ENCODE measurements around the gene KAT14. TPM values are rescaled to one million over a fixed set of nuclear protein-coding genes. Genes with fewer than 3 reads are reported as not detected.
A peak's percentile ranks its signal among the peaks of the same experiment; 100 is the strongest.
"Not testable (repeated sequence)": the region's sequence is repeated elsewhere in the genome, so short reads cannot be mapped to it uniquely, and the experiment has no call there.

KAT14 gene
- total RNA-seq, 4 donors from 2014 or later = 14.1 to 18.2 (median 16.3) TPM

DNA sequence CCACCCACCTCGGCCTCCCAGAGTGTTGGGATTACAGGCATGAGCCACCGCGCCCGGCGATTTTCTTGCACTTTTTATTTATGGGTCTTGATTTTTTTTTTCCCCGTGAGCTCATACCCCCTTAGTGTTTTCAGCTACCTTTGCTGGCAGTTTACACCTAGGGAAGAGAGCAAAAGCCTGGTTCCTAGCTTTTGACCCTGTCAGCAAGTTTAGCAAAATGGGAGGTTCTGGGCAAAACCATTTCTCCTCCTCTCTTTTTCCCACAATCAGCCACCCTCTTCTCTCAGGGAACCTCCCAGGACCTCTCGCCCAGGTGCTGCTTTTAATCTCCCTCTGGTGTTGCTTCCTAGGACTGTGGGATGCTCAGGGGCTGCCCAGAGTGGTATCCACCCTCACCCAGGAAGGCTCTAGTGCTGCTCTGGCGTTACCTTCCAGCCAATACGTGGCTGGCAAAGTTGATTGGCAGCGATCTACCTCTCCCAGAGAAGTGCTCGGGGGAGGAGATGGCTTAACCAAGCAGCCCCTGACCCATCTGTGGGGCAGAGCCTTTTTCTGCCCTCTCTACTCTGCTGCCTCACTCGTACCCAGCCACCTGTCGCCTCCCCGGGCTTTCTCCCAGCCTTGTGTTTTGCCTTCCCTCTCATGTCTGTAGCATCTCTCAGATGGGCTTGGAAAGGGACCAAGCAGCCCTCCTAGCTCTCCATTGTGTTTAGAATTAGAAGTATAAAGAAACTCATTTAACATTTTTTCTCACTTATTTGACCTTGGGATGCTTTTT lies 37.4 kb downstream of the KAT14 start:
- Histone ChIP-seq H3K36me3 (peaks cover 7 to 45% (median 15%) of the 10 kb centered on the region in 4 donors), H3K4me3 (no peak overlapping the region), H3K9me3 (peaks cover 0 to 4% (median 2%) of the 10 kb centered on the region in 4 donors), H3K4me1 (no peaks in the 10 kb centered on the region), H3K27ac (replicated peaks in 1 of 4) (no peak overlapping the region), H3K27me3 (no peaks in the 10 kb centered on the region)
- intact Hi-C loops (cut with DNase I) = no loop called here
- TF ChIP-seq POLR2A (IDR thresholded peaks at IDR 0.05; ENCODE audit: low read depth) (no peak), EP300 (IDR thresholded peaks at IDR 0.05) (no peak), POLR2AphosphoS5 (IDR thresholded peaks at IDR 0.05) (no peak)
- DNase-seq (ENCODE audit: extremely low spot score) = no peak
- 96% methylated on average over 14 of the region's 14 CpGs for WGBS

DNA sequence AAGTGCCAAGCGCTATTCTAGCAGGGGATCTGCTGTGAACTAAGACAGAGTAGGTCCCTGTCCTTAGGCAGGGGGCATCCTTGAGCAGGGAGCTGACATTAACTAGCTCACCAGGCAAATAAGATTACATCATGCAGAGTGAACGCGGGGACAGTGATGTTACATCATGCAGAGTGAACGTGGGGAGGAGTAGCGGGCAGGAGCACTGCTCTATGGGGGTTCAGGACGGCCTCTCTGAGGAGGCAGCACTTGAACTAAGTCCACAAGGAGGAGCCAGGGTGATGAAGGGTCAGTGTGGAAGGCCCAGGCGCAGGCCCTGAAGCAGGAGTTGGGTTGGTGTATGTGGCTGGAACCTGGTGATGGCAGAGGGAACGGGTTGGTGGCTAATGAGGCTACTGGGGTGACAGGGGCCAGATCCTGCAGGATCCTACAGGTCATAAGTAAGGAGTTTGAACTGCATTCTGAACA lies 38.7 kb downstream of the KAT14 start:
- 94% methylated on average over 8 of the region's 8 CpGs for WGBS

DNA sequence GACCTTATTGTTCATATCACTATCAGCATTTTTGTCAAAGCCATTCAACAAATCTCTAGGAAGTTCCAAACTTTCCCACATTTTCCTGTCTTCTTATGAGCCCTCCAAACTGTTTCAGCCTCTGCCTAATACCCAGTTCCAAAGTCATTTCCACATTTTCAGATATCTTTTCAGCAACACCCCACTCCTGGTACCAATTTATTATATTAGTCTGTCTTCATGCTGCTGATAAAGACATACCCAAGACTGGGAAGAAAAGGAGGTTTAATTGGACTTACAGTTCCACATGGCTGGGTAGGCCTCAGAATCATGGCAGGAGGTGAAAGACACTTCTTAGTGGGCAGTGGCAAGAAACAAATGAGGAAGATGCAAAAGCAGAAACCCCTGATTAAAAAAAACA lies 42.7 kb downstream of the KAT14 start:
- DNase-seq (ENCODE audit: extremely low spot score); H3K4me3 ChIP-seq; H3K27me3 ChIP-seq; H3K9me3 ChIP-seq; H3K4me1 ChIP-seq; H3K27ac ChIP-seq (replicated peaks in 1 of 4); intact Hi-C loops (cut with DNase I): not testable (repeated sequence)
- peaks cover 30 to 71% (median 54%) of the 10 kb centered on the region in 4 donors for H3K36me3 ChIP-seq

More for the DNA sequence above, 38.7 kb downstream of the KAT14 start:
- TF ChIP-seq EP300 (IDR thresholded peaks at IDR 0.05) = no peak
- TF ChIP-seq POLR2AphosphoS5 (IDR thresholded peaks at IDR 0.05) = no peak
- TF ChIP-seq POLR2A (IDR thresholded peaks at IDR 0.05; ENCODE audit: low read depth) = no peak
- TF ChIP-seq, protein P1, sequence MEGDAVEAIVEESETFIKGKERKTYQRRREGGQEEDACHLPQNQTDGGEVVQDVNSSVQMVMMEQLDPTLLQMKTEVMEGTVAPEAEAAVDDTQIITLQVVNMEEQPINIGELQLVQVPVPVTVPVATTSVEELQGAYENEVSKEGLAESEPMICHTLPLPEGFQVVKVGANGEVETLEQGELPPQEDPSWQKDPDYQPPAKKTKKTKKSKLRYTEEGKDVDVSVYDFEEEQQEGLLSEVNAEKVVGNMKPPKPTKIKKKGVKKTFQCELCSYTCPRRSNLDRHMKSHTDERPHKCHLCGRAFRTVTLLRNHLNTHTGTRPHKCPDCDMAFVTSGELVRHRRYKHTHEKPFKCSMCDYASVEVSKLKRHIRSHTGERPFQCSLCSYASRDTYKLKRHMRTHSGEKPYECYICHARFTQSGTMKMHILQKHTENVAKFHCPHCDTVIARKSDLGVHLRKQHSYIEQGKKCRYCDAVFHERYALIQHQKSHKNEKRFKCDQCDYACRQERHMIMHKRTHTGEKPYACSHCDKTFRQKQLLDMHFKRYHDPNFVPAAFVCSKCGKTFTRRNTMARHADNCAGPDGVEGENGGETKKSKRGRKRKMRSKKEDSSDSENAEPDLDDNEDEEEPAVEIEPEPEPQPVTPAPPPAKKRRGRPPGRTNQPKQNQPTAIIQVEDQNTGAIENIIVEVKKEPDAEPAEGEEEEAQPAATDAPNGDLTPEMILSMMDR (IDR thresholded peaks at IDR 0.05) = no peak
- no peaks in the 10 kb centered on the region for H3K4me1 ChIP-seq
- no peak overlapping the region for H3K4me3 ChIP-seq
- intact Hi-C loops (cut with DNase I) = no loop called here
- peaks cover 0 to 9% (median 4%) of the 10 kb centered on the region in 4 donors for H3K9me3 ChIP-seq
- peaks cover 7 to 46% (median 17%) of the 10 kb centered on the region in 4 donors for H3K36me3 ChIP-seq
- DNase-seq (ENCODE audit: extremely low spot score) = no peak
- H3K27ac ChIP-seq (replicated peaks in 1 of 4) = no peak overlapping the region
- no peaks in the 10 kb centered on the region for H3K27me3 ChIP-seq

DNA sequence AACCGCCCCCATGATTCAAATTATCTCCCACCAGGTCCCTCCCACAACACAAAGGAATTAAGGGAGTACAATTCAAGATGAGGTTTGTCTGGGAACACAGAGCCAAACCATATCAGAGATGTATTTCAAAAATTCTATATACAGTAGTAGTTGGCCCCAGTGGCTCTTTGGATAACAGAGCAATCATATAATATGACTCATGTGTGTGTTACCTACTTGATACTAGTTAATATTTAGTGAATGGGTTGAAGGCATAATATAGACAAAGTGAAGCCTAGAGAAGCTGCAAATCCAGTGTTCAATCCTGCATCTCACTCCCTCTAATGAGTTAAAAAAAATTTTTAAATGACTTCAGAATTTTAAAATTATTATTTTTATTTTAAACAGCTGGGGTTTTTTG lies 43.2 kb downstream of the KAT14 start:
- no peak for DNase-seq (ENCODE audit: extremely low spot score)
- WGBS = 95% methylated on average over 1 of the region's 1 CpG
- Histone ChIP-seq H3K9me3 (peaks cover 0 to 9% (median 4%) of the 10 kb centered on the region in 4 donors), H3K27me3 (no peaks in the 10 kb centered on the region), H3K4me3 (no peak overlapping the region), H3K36me3 (peaks cover 33 to 72% (median 58%) of the 10 kb centered on the region in 4 donors), H3K4me1 (no peaks in the 10 kb centered on the region), H3K27ac (replicated peaks in 1 of 4) (no peak overlapping the region)
- TF ChIP-seq POLR2AphosphoS5 (IDR thresholded peaks at IDR 0.05) (no peak), POLR2A (IDR thresholded peaks at IDR 0.05; ENCODE audit: low read depth) (no peak), EP300 (IDR thresholded peaks at IDR 0.05) (no peak)
- TF ChIP-seq, protein P1 (IDR thresholded peaks at IDR 0.05) = no peak
- intact Hi-C loops (cut with DNase I) = no loop called here

DNA sequence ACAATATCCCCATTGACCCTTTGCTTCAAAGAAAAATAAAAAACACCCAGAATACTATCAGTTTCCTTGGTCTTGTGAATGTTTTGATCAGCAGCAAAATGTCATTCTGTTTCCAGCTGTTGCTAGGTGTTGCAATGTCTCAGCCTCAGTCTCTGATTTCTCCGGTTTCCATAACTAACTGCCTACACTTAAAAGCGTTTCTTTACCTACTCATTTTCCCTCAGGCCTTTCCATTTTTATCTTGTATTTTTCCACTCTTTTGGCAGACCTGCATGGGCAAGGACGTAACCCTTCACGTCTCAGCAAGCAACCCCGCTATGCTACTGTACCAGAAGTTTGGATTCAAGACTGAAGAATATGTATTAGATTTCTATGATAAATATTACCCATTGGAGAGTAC lies 49.4 kb downstream of the KAT14 start:
- Histone ChIP-seq H3K36me3 (peaks cover 41 to 84% (median 76%) of the 10 kb centered on the region in 4 donors), H3K4me3 (no peak overlapping the region), H3K27me3 (no peaks in the 10 kb centered on the region), H3K9me3 (no peaks in the 10 kb centered on the region), H3K27ac (replicated peaks in 1 of 4) (peak overlapping the region in 1 of 4 donors; percentile 31), H3K4me1 (no peaks in the 10 kb centered on the region)
- DNase-seq (ENCODE audit: extremely low spot score) = no peak
- WGBS = 78% methylated on average over 5 of the region's 5 CpGs
- intact Hi-C loops (cut with DNase I) = no loop called here
- TF ChIP-seq POLR2AphosphoS5 (IDR thresholded peaks at IDR 0.05) (no peak), POLR2A (IDR thresholded peaks at IDR 0.05; ENCODE audit: low read depth) (no peak)

DNA sequence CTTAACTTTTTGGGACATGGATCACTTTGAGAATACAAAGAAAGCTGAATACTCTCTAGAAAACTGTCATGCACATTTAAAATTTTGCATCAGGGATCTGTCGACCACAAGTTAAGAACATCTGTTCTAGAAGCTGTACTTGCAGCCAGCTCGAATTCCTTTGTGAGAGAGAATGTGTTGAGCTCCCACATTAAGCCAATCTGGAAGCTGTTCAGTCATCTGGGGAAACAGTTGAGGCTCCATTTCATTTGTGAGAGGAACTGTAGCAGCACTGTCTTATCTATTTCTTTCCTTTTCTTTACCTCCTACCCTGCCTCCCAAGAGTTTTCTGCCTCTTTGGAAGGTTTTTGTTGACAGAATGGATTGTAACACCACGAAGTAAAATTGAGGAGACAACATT lies 50.8 kb downstream of the KAT14 start:
- Histone ChIP-seq H3K4me3 (no peak overlapping the region), H3K9me3 (no peaks in the 10 kb centered on the region), H3K36me3 (peaks cover 39 to 70% (median 63%) of the 10 kb centered on the region in 4 donors), H3K4me1 (no peaks in the 10 kb centered on the region), H3K27ac (replicated peaks in 1 of 4) (no peak overlapping the region), H3K27me3 (no peaks in the 10 kb centered on the region)
- TF ChIP-seq POLR2AphosphoS5 (IDR thresholded peaks at IDR 0.05) = no peak
- TF ChIP-seq, protein P1 (IDR thresholded peaks at IDR 0.05) = no peak
- TF ChIP-seq POLR2A (IDR thresholded peaks at IDR 0.05; ENCODE audit: low read depth) = no peak
- no peak for TF ChIP-seq EP300 (IDR thresholded peaks at IDR 0.05)
- 43% methylated on average over 3 of the region's 3 CpGs for WGBS
- intact Hi-C loops (cut with DNase I) = no loop called here
- DNase-seq (ENCODE audit: extremely low spot score) = no peak

Measured in esophagus muscularis mucosa (tissue), 4 donors.